Measurements from ENCODE around the gene PIP5KL1. TPM values are rescaled to one million over a fixed set of nuclear protein-coding genes. Genes with fewer than 3 reads are reported as not detected.

The PIP5KL1 gene
- total RNA-seq, 1 donor from 2014 or later: 4.9 TPM

DNA sequence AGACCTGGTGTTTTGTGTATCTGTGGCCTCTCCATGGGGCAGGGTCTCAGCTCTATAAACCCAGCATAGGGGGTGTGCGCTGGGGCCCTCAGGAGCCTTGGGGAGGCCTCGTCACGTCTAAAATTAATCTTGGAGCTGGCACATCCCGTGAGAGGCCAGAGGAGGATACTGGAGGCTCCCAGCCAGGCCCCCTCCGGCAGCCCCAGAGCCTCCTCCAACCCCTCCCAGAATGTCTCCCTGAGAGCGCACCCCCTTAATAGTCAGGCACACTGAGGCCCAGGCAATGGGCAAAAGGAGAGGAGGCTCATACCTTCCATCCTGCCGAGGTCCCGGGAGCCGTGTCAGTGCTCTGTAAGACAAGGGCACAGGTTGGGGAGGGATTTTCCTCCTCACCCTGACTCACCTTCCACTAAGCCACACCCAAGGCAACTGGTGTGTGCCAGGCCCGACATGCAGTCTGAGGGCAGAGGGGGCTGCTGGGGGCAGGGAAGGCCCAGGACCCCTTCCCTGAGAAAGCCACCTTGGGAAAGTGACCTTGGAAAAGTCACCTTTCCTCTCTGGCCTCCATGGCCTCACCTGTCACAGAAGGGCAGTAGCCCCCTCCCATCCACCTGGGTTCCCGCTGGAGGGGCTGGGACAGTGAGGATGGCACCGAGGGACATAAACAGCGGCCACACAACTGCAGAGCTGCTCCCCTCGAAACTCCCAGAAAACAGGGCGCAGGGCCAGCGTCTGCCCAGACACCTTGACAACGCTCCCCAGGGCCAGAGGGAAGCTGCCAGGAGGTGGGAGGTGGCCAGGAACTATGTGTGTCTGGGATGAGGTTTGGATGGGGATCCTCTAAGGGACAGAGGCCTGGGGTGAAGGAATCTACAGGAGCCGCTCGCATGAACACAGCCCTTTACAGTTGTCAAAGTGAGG, 56.0 kb downstream of the PIP5KL1 start:
- Mint-ChIP-seq H3K27ac (ENCODE audit: unreplicated experiment) (no peak overlapping the region), H3K4me1 (ENCODE audit: low read depth, unreplicated experiment) (peaks cover 17% of the 10 kb centered on the region), H3K27me3 (ENCODE audit: low read depth, unreplicated experiment) (no peaks in the 10 kb centered on the region), H3K4me3 (ENCODE audit: unreplicated experiment) (no peak overlapping the region), H3K36me3 (ENCODE audit: low read depth, unreplicated experiment) (peaks cover 10% of the 10 kb centered on the region), H3K9me3 (ENCODE audit: unreplicated experiment) (no peaks in the 10 kb centered on the region)
- H3K79me2 ChIP-seq (ENCODE audit: insufficient read depth, low read length): peaks cover 20% of the 10 kb centered on the region
- DNase-seq (ENCODE audit: low read depth): no peak
- H3K27ac ChIP-seq (ENCODE audit: low read depth, low read length): no peak overlapping the region
- no peaks in the 10 kb centered on the region for H3K27me3 ChIP-seq (ENCODE audit: insufficient read depth, low read length)
- TF ChIP-seq, protein P1, sequence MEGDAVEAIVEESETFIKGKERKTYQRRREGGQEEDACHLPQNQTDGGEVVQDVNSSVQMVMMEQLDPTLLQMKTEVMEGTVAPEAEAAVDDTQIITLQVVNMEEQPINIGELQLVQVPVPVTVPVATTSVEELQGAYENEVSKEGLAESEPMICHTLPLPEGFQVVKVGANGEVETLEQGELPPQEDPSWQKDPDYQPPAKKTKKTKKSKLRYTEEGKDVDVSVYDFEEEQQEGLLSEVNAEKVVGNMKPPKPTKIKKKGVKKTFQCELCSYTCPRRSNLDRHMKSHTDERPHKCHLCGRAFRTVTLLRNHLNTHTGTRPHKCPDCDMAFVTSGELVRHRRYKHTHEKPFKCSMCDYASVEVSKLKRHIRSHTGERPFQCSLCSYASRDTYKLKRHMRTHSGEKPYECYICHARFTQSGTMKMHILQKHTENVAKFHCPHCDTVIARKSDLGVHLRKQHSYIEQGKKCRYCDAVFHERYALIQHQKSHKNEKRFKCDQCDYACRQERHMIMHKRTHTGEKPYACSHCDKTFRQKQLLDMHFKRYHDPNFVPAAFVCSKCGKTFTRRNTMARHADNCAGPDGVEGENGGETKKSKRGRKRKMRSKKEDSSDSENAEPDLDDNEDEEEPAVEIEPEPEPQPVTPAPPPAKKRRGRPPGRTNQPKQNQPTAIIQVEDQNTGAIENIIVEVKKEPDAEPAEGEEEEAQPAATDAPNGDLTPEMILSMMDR (IDR thresholded peaks at IDR 0.05; ENCODE audit: insufficient read depth, low read depth, low read length): no peak
- TF ChIP-seq EZH2 (IDR thresholded peaks at IDR 0.05; ENCODE audit: insufficient read depth, low read length): no peak
- no peaks in the 10 kb centered on the region for H3K36me3 ChIP-seq (ENCODE audit: insufficient read depth, low read length)
- H3K4me1 ChIP-seq (ENCODE audit: insufficient read depth, low read length): peaks cover 44% of the 10 kb centered on the region
- no peak overlapping the region for H2AFZ ChIP-seq (ENCODE audit: low read depth, low read length)
- H3K4me2 ChIP-seq (ENCODE audit: low read length): peak overlapping the region; percentile 77
- no peaks in the 10 kb centered on the region for H3K9me3 ChIP-seq (ENCODE audit: insufficient read depth, low read depth, low read length)
- H3K4me3 ChIP-seq (ENCODE audit: insufficient read depth, low read depth, low read length): no peak overlapping the region
- peaks cover 25% of the 10 kb centered on the region for H4K20me1 ChIP-seq (ENCODE audit: insufficient read depth, low read length)
- H3K9ac ChIP-seq (ENCODE audit: low read length): no peak overlapping the region
- FAIRE-seq: no peak

DNA sequence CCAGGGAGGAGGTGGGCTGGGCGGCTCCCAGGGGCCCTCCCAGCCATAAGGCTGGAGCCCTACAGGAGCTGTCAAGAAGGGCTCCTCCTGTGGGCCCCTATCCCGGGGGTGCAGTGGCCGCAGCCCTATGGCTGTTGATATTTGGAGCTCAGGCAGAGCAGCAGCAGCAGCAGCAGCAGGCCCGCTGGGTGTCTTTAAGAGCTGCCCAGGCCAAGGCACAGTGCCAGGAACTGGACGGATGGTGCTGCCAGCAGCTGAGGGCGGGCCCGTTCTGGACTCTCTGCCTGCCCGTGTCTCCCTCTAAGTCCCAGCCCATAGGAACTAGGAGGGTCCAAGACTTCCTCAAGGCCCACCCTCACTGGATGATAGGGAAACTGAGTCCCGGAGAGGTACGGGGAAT, 56.7 kb downstream of the PIP5KL1 start:
- Histone ChIP-seq H3K27me3 (ENCODE audit: insufficient read depth, low read length) (no peaks in the 10 kb centered on the region), H3K4me3 (ENCODE audit: insufficient read depth, low read depth, low read length) (no peak overlapping the region), H3K79me2 (ENCODE audit: insufficient read depth, low read length) (peaks cover 20% of the 10 kb centered on the region), H3K4me2 (ENCODE audit: low read length) (peak overlapping the region; percentile 29), H3K27ac (ENCODE audit: low read depth, low read length) (no peak overlapping the region), H2AFZ (ENCODE audit: low read depth, low read length) (no peak overlapping the region), H3K4me1 (ENCODE audit: insufficient read depth, low read length) (peaks cover 44% of the 10 kb centered on the region), H4K20me1 (ENCODE audit: insufficient read depth, low read length) (peaks cover 27% of the 10 kb centered on the region), H3K9ac (ENCODE audit: low read length) (no peak overlapping the region), H3K9me3 (ENCODE audit: insufficient read depth, low read depth, low read length) (no peaks in the 10 kb centered on the region), H3K36me3 (ENCODE audit: insufficient read depth, low read length) (no peaks in the 10 kb centered on the region)
- H3K9me3 Mint-ChIP-seq (ENCODE audit: unreplicated experiment): no peaks in the 10 kb centered on the region
- H3K27me3 Mint-ChIP-seq (ENCODE audit: low read depth, unreplicated experiment): no peaks in the 10 kb centered on the region
- H3K4me1 Mint-ChIP-seq (ENCODE audit: low read depth, unreplicated experiment): peaks cover 17% of the 10 kb centered on the region
- no peak for FAIRE-seq
- DNase-seq (ENCODE audit: low read depth): no peak
- no peak for TF ChIP-seq EZH2 (IDR thresholded peaks at IDR 0.05; ENCODE audit: insufficient read depth, low read length)
- TF ChIP-seq, protein P1 (IDR thresholded peaks at IDR 0.05; ENCODE audit: insufficient read depth, low read depth, low read length): no peak
- H3K4me3 Mint-ChIP-seq (ENCODE audit: unreplicated experiment): no peak overlapping the region
- no peak overlapping the region for H3K27ac Mint-ChIP-seq (ENCODE audit: unreplicated experiment)
- peaks cover 10% of the 10 kb centered on the region for H3K36me3 Mint-ChIP-seq (ENCODE audit: low read depth, unreplicated experiment)

DNA sequence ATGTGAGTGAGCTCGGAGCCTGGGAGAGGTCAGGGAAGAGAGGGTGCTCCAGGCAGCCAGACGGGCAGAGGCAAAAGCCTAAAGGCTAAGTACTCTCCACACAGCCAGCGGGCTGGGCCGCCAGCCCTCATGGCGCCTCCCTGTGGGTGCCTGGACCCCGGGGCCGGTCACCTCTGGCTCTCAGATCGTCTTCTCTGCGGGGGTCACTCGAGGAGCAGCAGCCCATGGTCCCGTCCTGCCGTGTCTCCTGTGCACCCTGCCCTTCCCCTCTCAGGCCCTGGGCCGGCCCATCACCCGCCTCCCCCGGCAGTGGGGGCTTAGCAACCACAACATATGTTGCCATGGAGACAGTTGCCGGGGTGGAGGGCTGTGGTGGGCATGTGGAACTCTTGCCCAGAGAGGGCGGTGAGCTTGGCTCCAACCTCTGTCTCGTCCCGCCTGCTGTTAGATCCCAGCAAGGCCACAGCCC, 57.3 kb downstream of the PIP5KL1 start:
- FAIRE-seq: no peak
- no peak for TF ChIP-seq EZH2 (IDR thresholded peaks at IDR 0.05; ENCODE audit: insufficient read depth, low read length)
- TF ChIP-seq, protein P1 (IDR thresholded peaks at IDR 0.05; ENCODE audit: insufficient read depth, low read depth, low read length): no peak

More for the DNA sequence above, 57.3 kb downstream of the PIP5KL1 start:
- Histone ChIP-seq H3K9me3 (ENCODE audit: insufficient read depth, low read depth, low read length) (no peaks in the 10 kb centered on the region), H3K79me2 (ENCODE audit: insufficient read depth, low read length) (peaks cover 20% of the 10 kb centered on the region), H4K20me1 (ENCODE audit: insufficient read depth, low read length) (peaks cover 27% of the 10 kb centered on the region), H3K4me2 (ENCODE audit: low read length) (no peak overlapping the region), H2AFZ (ENCODE audit: low read depth, low read length) (no peak overlapping the region), H3K27ac (ENCODE audit: low read depth, low read length) (no peak overlapping the region), H3K9ac (ENCODE audit: low read length) (no peak overlapping the region), H3K27me3 (ENCODE audit: insufficient read depth, low read length) (no peaks in the 10 kb centered on the region), H3K4me3 (ENCODE audit: insufficient read depth, low read depth, low read length) (no peak overlapping the region), H3K36me3 (ENCODE audit: insufficient read depth, low read length) (no peaks in the 10 kb centered on the region), H3K4me1 (ENCODE audit: insufficient read depth, low read length) (peaks cover 44% of the 10 kb centered on the region)
- Mint-ChIP-seq H3K27me3 (ENCODE audit: low read depth, unreplicated experiment) (no peaks in the 10 kb centered on the region), H3K4me3 (ENCODE audit: unreplicated experiment) (no peak overlapping the region), H3K27ac (ENCODE audit: unreplicated experiment) (no peak overlapping the region), H3K4me1 (ENCODE audit: low read depth, unreplicated experiment) (peaks cover 17% of the 10 kb centered on the region), H3K36me3 (ENCODE audit: low read depth, unreplicated experiment) (peaks cover 12% of the 10 kb centered on the region), H3K9me3 (ENCODE audit: unreplicated experiment) (no peaks in the 10 kb centered on the region)
- no peak for DNase-seq (ENCODE audit: low read depth)

Data from astrocyte (in vitro differentiated cells and primary cell).